K562 (cell line): ENCODE results near the gene TMEM132D. TPM values are rescaled to one million over a fixed set of nuclear protein-coding genes. Genes with fewer than 3 reads are reported as not detected.

Source experiments
- ATAC-seq: fragments of 200-7000 bp; cut with Tn5 transposase; 3 replicates; pipeline ENCODE4 v1.9.1; 2020; ENCODE audit warnings: moderate library complexity
- BruUV-seq: library from RNA; stranded (reverse); fragments of 400-500 nt; replicated peaks from 2 replicates; lab custom pipeline; 2021; lab: Mats Ljungman, UMichigan
- CTCF ChIA-PET: fragments of 300-600 bp; formaldehyde crosslinking; extraction: SDS; loops from one replicate; lab custom pipeline; 2021; ENCODE audit warnings: low intra/inter-chr PET ratio; lab: Yijun Ruan, JAX
- POLR2A ChIA-PET: fragments of 300-600, 350-650 bp; sonication (Branson Sonifier 250); formaldehyde crosslinking; extraction: SDS; loops from one replicate; lab custom pipeline; 2021; ENCODE audit warnings: antibody characterized with exemption, inconsistent platforms; lab: Yijun Ruan, JAX
- DNase-seq, 4 experiments: peaks; one replicate each; pipeline versions ENCODE4 v3.0.0 to v3.0.0-alpha.2; 2011 to 2018; ENCODE audit warnings: low spot score in 3 of 4, mixed read lengths in 3 of 4; ENCODE audit errors: extremely low read depth in 1 of 4
- FAIRE-seq: peaks from 2 replicates; lab custom pipeline; 2011; peaks lifted over from hg19 to GRCh38; lab: Jason Lieb, UNC
- H2AFZ ChIP-seq: 2 replicates; pipeline ENCODE4 v1.6.0; 2011; ENCODE audit warnings: low read depth, low read length, control low read depth, inconsistent platforms
- H3K27ac ChIP-seq: fragments of 200-600 bp; 3 replicates; pipeline ENCODE4 v1.8.0; 2011; ENCODE audit warnings: low read depth, mild to moderate bottlenecking, control low read depth, inconsistent platforms, low read length, moderate library complexity, mixed read lengths; ENCODE audit errors: extremely low read depth
- H3K27me3 ChIP-seq, 2 experiments: fragments of 300-600 bp in 1 of 2; 2 replicates in 1 of 2; 3 replicates in 1 of 2; pipeline versions ENCODE4 v1.6.0 to v1.8.0; 2011; ENCODE audit warnings: inconsistent platforms in 2 of 2, low read length in 2 of 2, mild to moderate bottlenecking in 1 of 2, mixed read lengths in 1 of 2, moderate library complexity in 1 of 2; ENCODE audit not compliant: control insufficient read depth in 2 of 2, insufficient read depth in 2 of 2
- H3K36me3 ChIP-seq: fragments of 300-600 bp; 3 replicates; pipeline ENCODE4 v1.8.0; 2011; ENCODE audit warnings: mild to moderate bottlenecking, low read length, inconsistent platforms; ENCODE audit not compliant: control insufficient read depth, insufficient read depth
- H3K4me1 ChIP-seq, 2 experiments: fragments of 200-600 bp in 1 of 2; replicated peaks in 1 of 2; 2 replicates in 1 of 2; 3 replicates in 1 of 2; pipeline versions ENCODE4 v1.5.1 to v1.8.0; 2011; ENCODE audit warnings: inconsistent platforms in 2 of 2, low read length in 2 of 2, mild to moderate bottlenecking in 1 of 2, mixed read lengths in 1 of 2, moderate library complexity in 1 of 2; ENCODE audit not compliant: control insufficient read depth in 2 of 2, insufficient read depth in 2 of 2
- H3K4me2 ChIP-seq: 2 replicates; pipeline ENCODE4 v1.6.1; 2011; ENCODE audit warnings: low read length, control low read depth, inconsistent platforms, mixed read lengths; ENCODE audit not compliant: insufficient read depth
- H3K4me3 ChIP-seq: fragments of 200-600 bp; sonication (generic), shearing (Covaris generic); 2 replicates; pipeline ENCODE4 v1.5.1; 2016; ENCODE audit warnings: control low read depth, inconsistent platforms
- H3K79me2 ChIP-seq: fragments of 200-600 bp; 3 replicates; pipeline ENCODE4 v1.8.0; 2011; ENCODE audit warnings: low read length, inconsistent platforms; ENCODE audit not compliant: control insufficient read depth, insufficient read depth
- H3K9ac ChIP-seq, 2 experiments: 2 replicates each; pipeline versions ENCODE4 v1.6.0 to v1.6.1; 2011; ENCODE audit warnings: low read depth in 2 of 2, low read length in 2 of 2, control low read depth in 1 of 2, inconsistent platforms in 1 of 2, mild to moderate bottlenecking in 1 of 2, mixed read lengths in 1 of 2; ENCODE audit not compliant: insufficient read depth in 1 of 2
- H3K9me1 ChIP-seq: one replicate; pipeline ENCODE4 v1.6.0; 2011; ENCODE audit warnings: inconsistent platforms, mild to moderate bottlenecking, low read length, moderate library complexity; ENCODE audit not compliant: control insufficient read depth, insufficient read depth
- H3K9me3 ChIP-seq: replicated peaks from 2 replicates; pipeline ENCODE4 v1.5.1; 2011; ENCODE audit warnings: low read depth, low read length, inconsistent platforms; ENCODE audit not compliant: control insufficient read depth, insufficient read depth
- H4K20me1 ChIP-seq: replicated peaks from 2 replicates; pipeline ENCODE4 v1.6.1; 2011; ENCODE audit warnings: low read length, inconsistent platforms, mixed read lengths; ENCODE audit not compliant: control insufficient read depth, insufficient read depth
- CBFB ChIP-seq: sonication (generic); formaldehyde crosslinking; IDR thresholded peaks from 2 replicates; pipeline ENCODE4 v1.4.0; 2020; ENCODE audit warnings: mild to moderate bottlenecking, missing genetic modification reagents
- ETS2 ChIP-seq: IDR thresholded peaks from 2 replicates; pipeline ENCODE4 v1.6.1; 2016; ENCODE audit warnings: borderline replicate concordance, missing genetic modification characterization, mild to moderate bottlenecking, moderate library complexity, missing compliant biosample characterization; ENCODE audit not compliant: poor library complexity, severe bottlenecking
- EZH2 ChIP-seq: IDR thresholded peaks from 2 replicates; pipeline ENCODE4 v1.6.1; 2012; ENCODE audit warnings: low read depth, mild to moderate bottlenecking, inconsistent platforms, low read length, borderline replicate concordance
- FOXA1 ChIP-seq: fragments of 450-650 bp; IDR thresholded peaks from 2 replicates; pipeline ENCODE4 v1.6.1; 2016; ENCODE audit warnings: mild to moderate bottlenecking, borderline replicate concordance
- HDAC1 ChIP-seq, 2 experiments: fragments of 450-650 bp; IDR thresholded peaks; 2 replicates each; pipeline ENCODE4 v1.6.1; 2016 to 2017; ENCODE audit warnings: inconsistent platforms in 1 of 2, mild to moderate bottlenecking in 1 of 2, moderate library complexity in 1 of 2
- LCOR ChIP-seq: sonication (generic); formaldehyde crosslinking; IDR thresholded peaks from 2 replicates; pipeline ENCODE4 v1.8.0; 2022; ENCODE audit warnings: mild to moderate bottlenecking, missing genetic modification reagents
- NFE2 ChIP-seq: IDR thresholded peaks from 2 replicates; pipeline ENCODE4 v1.6.1; 2014; ENCODE audit warnings: antibody characterized with exemption, low read depth
- NFIX ChIP-seq: fragments of 250-450 bp; sonication (Bioruptor Pico); IDR thresholded peaks from 2 replicates; pipeline ENCODE4 v1.4.0; 2020; ENCODE audit warnings: low read depth, mild to moderate bottlenecking, moderate library complexity
- PTTG1 ChIP-seq: fragments of 450-650 bp; IDR thresholded peaks from 2 replicates; pipeline ENCODE4 v1.6.1; 2016; ENCODE audit warnings: low read depth, mild to moderate bottlenecking, missing genetic modification characterization, missing compliant biosample characterization
- TEAD1 ChIP-seq, 2 experiments: fragments of 450-650 bp in 1 of 2; sonication (generic) in 1 of 2; formaldehyde crosslinking; IDR thresholded peaks; 2 replicates each; pipeline versions ENCODE4 v1.4.0 to v1.8.0; 2020 to 2022; ENCODE audit warnings: mild to moderate bottlenecking in 2 of 2, missing genetic modification reagents in 1 of 2
- ZNF408 ChIP-seq: fragments of 250-450 bp; sonication (Bioruptor Pico); IDR thresholded peaks from 2 replicates; pipeline ENCODE4 v1.4.0; 2020; ENCODE audit warnings: low read depth, mild to moderate bottlenecking, moderate library complexity
- ZNF778 ChIP-seq: fragments of 450-650 bp; formaldehyde crosslinking; IDR thresholded peaks from 2 replicates; pipeline ENCODE4 v1.4.0; 2020; ENCODE audit warnings: mild to moderate bottlenecking, moderate library complexity
- WGBS: fragments of 100-300 bp; shearing (Covaris generic); methylation state at CpG from one replicate; pipeline ENCODE4 v1.1.6; 2016; ENCODE audit warnings: low coverage, mixed read lengths; ENCODE audit not compliant: insufficient coverage; ENCODE audit errors: missing lambda C conversion rate; 5-methylcytosine and 5-hydroxymethylcytosine counted together
- in situ Hi-C: fragments of 300-500 bp; cut with MboI; formaldehyde crosslinking; loops from 4 replicates; pipeline ENCODE4 v1.15.0; 2018; ENCODE audit warnings: inconsistent platforms, mixed read lengths
- intact Hi-C: fragments of 100-400 bp; cut with micrococcal nuclease; formaldehyde crosslinking; loops from 2 replicates; pipeline ENCODE4 v1.14.2; 2022
- polyA plus RNA-seq, 8 experiments: library from polyadenylated mRNA; depleted of rRNA in 4 of 8; stranded (reverse) in 5 of 8; unstranded in 3 of 8; fragments of >200 nt; fragmentation: Nextera tagmentation in 2 of 8; fragmentation: Illumina TruSeq in 1 of 8; extraction: Ambion mirVana in 2 of 8; extraction: Trizol in 1 of 8; gene quantifications; 2 replicates each; pipeline versions ENCODE4 v1.2.1 to v1.2.3, GENCODE V29; 2011 to 2014; ENCODE audit warnings: inconsistent platforms in 1 of 8, missing spikeins in 1 of 8
- total RNA-seq, 7 experiments: library from RNA; depleted of rRNA in 6 of 7; stranded (reverse); fragments of >200 nt in 6 of 7; fragmentation: Illumina TruSeq in 2 of 7; extraction: Trizol in 2 of 7; gene quantifications; 2 replicates each; pipeline versions ENCODE4 v1.2.1 to v1.2.3, GENCODE V29; 2011 to 2021; ENCODE audit warnings: low replicate concordance in 1 of 7
- TF ChIP-seq, protein P1 (sequence below): sonication (generic); formaldehyde crosslinking; IDR thresholded peaks from 2 replicates; pipeline ENCODE4 v1.8.1; 2023; ENCODE audit warnings: missing genetic modification reagents, mild to moderate bottlenecking, borderline replicate concordance
- TF ChIP-seq, protein P2 (sequence below): sonication (generic); formaldehyde crosslinking; IDR thresholded peaks from 2 replicates; pipeline ENCODE4 v1.5.0; 2020; ENCODE audit warnings: missing genetic modification reagents
- TF ChIP-seq, protein P3 (sequence below): fragments of 250-450 bp; sonication (Bioruptor Pico); IDR thresholded peaks from 2 replicates; pipeline ENCODE4 v1.5.0; 2020; ENCODE audit warnings: mild to moderate bottlenecking, borderline replicate concordance

TMEM132D gene
- total and polyA plus RNA-seq, 9 of the 15 experiments (the other 6 are each of a cell fraction or from before 2014, with no cell fraction given): not detected

DNA sequence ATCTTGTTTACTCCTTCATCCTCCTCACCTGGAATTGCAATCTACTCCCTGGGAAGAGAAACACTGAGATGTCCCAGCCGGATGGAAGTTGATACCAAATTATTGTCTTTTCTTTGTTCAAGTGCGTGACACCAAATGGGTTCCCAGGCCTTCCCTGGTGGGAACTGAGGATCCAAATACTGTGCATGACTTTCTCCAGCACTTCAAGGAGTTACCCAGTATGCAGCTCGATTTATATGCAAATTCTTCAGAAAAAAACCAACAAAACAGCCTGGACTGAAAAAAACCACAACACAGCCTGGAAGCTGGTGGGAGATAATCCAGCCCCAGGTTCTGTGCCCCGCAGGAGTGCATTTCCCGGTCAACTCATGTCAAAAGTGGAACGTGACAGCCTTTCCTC is 740.0 kb downstream of the TMEM132D start:
- ChIA-PET POLR2A (interaction anchor here (0.6 kb wide), 1 partner anchor 731 kb away, joined by 3 read pairs; no protein-coding TSS in a partner anchor), CTCF (no interaction called here)
- no peak for ATAC-seq
- TF ChIP-seq, protein P1, sequence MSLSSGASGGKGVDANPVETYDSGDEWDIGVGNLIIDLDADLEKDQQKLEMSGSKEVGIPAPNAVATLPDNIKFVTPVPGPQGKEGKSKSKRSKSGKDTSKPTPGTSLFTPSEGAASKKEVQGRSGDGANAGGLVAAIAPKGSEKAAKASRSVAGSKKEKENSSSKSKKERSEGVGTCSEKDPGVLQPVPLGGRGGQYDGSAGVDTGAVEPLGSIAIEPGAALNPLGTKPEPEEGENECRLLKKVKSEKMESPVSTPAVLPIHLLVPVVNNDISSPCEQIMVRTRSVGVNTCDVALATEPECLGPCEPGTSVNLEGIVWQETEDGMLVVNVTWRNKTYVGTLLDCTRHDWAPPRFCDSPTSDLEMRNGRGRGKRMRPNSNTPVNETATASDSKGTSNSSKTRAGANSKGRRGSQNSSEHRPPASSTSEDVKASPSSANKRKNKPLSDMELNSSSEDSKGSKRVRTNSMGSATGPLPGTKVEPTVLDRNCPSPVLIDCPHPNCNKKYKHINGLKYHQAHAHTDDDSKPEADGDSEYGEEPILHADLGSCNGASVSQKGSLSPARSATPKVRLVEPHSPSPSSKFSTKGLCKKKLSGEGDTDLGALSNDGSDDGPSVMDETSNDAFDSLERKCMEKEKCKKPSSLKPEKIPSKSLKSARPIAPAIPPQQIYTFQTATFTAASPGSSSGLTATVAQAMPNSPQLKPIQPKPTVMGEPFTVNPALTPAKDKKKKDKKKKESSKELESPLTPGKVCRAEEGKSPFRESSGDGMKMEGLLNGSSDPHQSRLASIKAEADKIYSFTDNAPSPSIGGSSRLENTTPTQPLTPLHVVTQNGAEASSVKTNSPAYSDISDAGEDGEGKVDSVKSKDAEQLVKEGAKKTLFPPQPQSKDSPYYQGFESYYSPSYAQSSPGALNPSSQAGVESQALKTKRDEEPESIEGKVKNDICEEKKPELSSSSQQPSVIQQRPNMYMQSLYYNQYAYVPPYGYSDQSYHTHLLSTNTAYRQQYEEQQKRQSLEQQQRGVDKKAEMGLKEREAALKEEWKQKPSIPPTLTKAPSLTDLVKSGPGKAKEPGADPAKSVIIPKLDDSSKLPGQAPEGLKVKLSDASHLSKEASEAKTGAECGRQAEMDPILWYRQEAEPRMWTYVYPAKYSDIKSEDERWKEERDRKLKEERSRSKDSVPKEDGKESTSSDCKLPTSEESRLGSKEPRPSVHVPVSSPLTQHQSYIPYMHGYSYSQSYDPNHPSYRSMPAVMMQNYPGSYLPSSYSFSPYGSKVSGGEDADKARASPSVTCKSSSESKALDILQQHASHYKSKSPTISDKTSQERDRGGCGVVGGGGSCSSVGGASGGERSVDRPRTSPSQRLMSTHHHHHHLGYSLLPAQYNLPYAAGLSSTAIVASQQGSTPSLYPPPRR: no peak
- TF ChIP-seq FOXA1 (no peak), ZNF778 (CRISPR knock-in tag) (no peak), PTTG1 (tag) (no peak), TEAD1 (CRISPR knock-in tag; IDR thresholded peaks at IDR 0.05) (no peak), HDAC1 (IDR thresholded peaks at IDR 0.05) (no peak), NFE2 (no peak), EZH2 (no peak), LCOR (CRISPR knock-in tag) (no peak), CBFB (CRISPR knock-in tag) (no peak), NFIX (CRISPR knock-in tag) (no peak), ZNF408 (CRISPR knock-in tag) (no peak), ETS2 (tag) (no peak)
- TF ChIP-seq, protein P2, sequence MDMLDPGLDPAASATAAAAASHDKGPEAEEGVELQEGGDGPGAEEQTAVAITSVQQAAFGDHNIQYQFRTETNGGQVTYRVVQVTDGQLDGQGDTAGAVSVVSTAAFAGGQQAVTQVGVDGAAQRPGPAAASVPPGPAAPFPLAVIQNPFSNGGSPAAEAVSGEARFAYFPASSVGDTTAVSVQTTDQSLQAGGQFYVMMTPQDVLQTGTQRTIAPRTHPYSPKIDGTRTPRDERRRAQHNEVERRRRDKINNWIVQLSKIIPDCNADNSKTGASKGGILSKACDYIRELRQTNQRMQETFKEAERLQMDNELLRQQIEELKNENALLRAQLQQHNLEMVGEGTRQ (CRISPR knock-in tag): no peak
- TF ChIP-seq, protein P3, sequence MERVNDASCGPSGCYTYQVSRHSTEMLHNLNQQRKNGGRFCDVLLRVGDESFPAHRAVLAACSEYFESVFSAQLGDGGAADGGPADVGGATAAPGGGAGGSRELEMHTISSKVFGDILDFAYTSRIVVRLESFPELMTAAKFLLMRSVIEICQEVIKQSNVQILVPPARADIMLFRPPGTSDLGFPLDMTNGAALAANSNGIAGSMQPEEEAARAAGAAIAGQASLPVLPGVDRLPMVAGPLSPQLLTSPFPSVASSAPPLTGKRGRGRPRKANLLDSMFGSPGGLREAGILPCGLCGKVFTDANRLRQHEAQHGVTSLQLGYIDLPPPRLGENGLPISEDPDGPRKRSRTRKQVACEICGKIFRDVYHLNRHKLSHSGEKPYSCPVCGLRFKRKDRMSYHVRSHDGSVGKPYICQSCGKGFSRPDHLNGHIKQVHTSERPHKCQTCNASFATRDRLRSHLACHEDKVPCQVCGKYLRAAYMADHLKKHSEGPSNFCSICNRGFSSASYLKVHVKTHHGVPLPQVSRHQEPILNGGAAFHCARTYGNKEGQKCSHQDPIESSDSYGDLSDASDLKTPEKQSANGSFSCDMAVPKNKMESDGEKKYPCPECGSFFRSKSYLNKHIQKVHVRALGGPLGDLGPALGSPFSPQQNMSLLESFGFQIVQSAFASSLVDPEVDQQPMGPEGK (CRISPR knock-in tag): no peak

More for the DNA sequence above, 740.0 kb downstream of the TMEM132D start:
- FAIRE-seq (no peak), DNase-seq (no peak)
- Histone ChIP-seq H3K79me2 (no peaks in the 10 kb centered on the region), H3K27ac (no peak overlapping the region), H3K36me3 (no peaks in the 10 kb centered on the region), H3K4me3 (no peak overlapping the region), H4K20me1 (no peaks in the 10 kb centered on the region), H2AFZ (no peak overlapping the region), H3K27me3 (peaks cover 0 to 4% of the 10 kb centered on the region in 2 experiments; a peak in 1 of 5 replicates), H3K9me1 (no peaks in the 10 kb centered on the region), H3K4me1 (no peaks in the 10 kb centered on the region), H3K9ac (no peak overlapping the region), H3K4me2 (no peak overlapping the region), H3K9me3 (no peaks in the 10 kb centered on the region)
- in situ Hi-C loops: no loop called here
- no TSS peak for BruUV-seq
- WGBS: 3% methylated on average over 6 of the region's 6 CpGs
- intact Hi-C loops: no loop called here
